Measurements from ENCODE around the gene SH3BP1. TPM values are rescaled to one million over a fixed set of nuclear protein-coding genes. Genes with fewer than 3 reads are reported as not detected.

SH3BP1 gene
- total RNA-seq, 1 experiment from 2014 or later = 39.4 TPM

GRCh38 chr22:37680191-37680851 is 40.9 kb downstream of the SH3BP1 start:
- Mint-ChIP-seq H3K36me3 (no peaks in the 10 kb centered on the region), H3K4me3 (no peak overlapping the region), H3K9me3 (no peaks in the 10 kb centered on the region), H3K4me1 (peaks cover 13% of the 10 kb centered on the region), H3K27me3 (ENCODE audit: low read depth) (peaks cover 18% of the 10 kb centered on the region), H3K27ac (no peak overlapping the region)
- ATAC-seq (no peak), DNase-seq (ENCODE audit: low spot score) (no peak)
- CTCF ChIA-PET = interaction anchor here (0.6 to 4.0 kb wide), 6 partner anchors 9 to 137 kb away, joined by 3 to 85 read pairs (median 22); partner anchors contain the start of genes GGA1 and PDXP
- no peak for TF ChIP-seq GRHL2 (CRISPR knock-in tag; IDR thresholded peaks at IDR 0.05; ENCODE audit: insufficient replicate concordance, severe bottlenecking)
- POLR2A ChIA-PET = interaction anchor here (0.6 kb wide), 1 partner anchor 225 kb away, joined by 3 read pairs; no protein-coding TSS in a partner anchor

- no peak overlapping the region for H3K27ac Mint-ChIP-seq
- peaks cover 10% of the 10 kb centered on the region for H3K4me1 Mint-ChIP-seq
- ATAC-seq (no peak), DNase-seq (ENCODE audit: low spot score) (no peak)
- no peaks in the 10 kb centered on the region for H3K9me3 Mint-ChIP-seq
- ChIA-PET POLR2A (interaction anchor here (0.5 to 1.4 kb wide), 4 partner anchors 13 to 224 kb away, joined by 3 to 7 read pairs (median 4); partner anchors contain the start of gene PDXP), CTCF (interaction anchor here (0.6 to 4.0 kb wide), 19 partner anchors 9 to 163 kb away, joined by 3 to 85 read pairs (median 7); partner anchors contain the start of genes ANKRD54, GCAT, GGA1 and PDXP)
- no peaks in the 10 kb centered on the region for H3K36me3 Mint-ChIP-seq
- peaks cover 12% of the 10 kb centered on the region for H3K27me3 Mint-ChIP-seq (ENCODE audit: low read depth)
- H3K4me3 Mint-ChIP-seq = no peak overlapping the region
- TF ChIP-seq ZNF512 (CRISPR knock-in tag; IDR thresholded peaks at IDR 0.05; ENCODE audit: borderline replicate concordance) (no peak), ATF3 (CRISPR knock-in tag; conservative IDR thresholded peaks at IDR 0.05) (no peak), MYBL2 (CRISPR knock-in tag; IDR thresholded peaks at IDR 0.05) (no peak), NR3C1 (CRISPR knock-in tag; conservative IDR thresholded peaks at IDR 0.05; ENCODE audit: low read depth) (no peak), ZNF423 (CRISPR knock-in tag; IDR thresholded peaks at IDR 0.05) (no peak), ZNF416 (CRISPR knock-in tag; IDR thresholded peaks at IDR 0.05) (no peak), GTF2I (CRISPR knock-in tag; conservative IDR thresholded peaks at IDR 0.05) (no peak), TEAD4 (CRISPR knock-in tag; IDR thresholded peaks at IDR 0.05) (no peak), EMX1 (CRISPR knock-in tag; IDR thresholded peaks at IDR 0.05) (no peak), ZNF138 (CRISPR knock-in tag; conservative IDR thresholded peaks at IDR 0.05) (no peak), PRDM15 (CRISPR knock-in tag; IDR thresholded peaks at IDR 0.05) (no peak)
- TF ChIP-seq, protein P1, sequence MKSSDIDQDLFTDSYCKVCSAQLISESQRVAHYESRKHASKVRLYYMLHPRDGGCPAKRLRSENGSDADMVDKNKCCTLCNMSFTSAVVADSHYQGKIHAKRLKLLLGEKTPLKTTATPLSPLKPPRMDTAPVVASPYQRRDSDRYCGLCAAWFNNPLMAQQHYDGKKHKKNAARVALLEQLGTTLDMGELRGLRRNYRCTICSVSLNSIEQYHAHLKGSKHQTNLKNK (CRISPR knock-in tag; IDR thresholded peaks at IDR 0.05) = no peak
- TF ChIP-seq, protein P2, sequence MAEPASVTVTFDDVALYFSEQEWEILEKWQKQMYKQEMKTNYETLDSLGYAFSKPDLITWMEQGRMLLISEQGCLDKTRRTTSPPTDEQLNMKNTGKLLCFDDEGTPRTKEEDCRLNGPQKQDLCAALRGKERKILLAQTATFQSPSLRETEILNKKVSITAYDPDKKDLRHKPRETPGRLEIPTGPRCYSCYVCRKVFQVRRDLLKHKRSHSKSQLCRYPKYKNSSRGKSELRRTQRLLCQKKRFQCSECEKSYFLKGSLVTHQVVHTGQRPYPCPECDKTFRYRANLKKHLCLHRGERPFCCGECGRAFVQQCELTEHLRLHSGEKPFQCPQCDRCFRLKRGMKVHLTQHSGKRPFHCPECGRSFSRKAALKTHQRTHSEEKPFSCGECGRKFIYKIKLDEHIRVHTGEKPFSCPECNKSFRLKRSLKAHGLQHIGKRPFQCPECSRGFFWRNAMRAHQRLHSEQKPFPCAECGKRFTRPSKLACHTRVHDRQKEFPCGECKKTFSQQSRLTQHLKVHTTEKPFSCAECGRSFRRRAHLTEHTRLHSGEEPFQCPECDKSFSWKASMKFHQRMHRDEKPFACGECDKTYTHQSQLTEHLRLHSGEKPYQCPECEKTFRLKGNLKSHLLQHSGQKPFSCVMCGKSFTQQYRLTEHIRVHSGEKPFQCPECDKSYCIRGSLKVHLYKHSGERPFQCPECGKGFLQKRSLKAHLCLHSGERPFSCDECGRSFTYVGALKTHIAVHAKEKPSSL (CRISPR knock-in tag; conservative IDR thresholded peaks at IDR 0.05) = no peak
- TF ChIP-seq, protein P3, sequence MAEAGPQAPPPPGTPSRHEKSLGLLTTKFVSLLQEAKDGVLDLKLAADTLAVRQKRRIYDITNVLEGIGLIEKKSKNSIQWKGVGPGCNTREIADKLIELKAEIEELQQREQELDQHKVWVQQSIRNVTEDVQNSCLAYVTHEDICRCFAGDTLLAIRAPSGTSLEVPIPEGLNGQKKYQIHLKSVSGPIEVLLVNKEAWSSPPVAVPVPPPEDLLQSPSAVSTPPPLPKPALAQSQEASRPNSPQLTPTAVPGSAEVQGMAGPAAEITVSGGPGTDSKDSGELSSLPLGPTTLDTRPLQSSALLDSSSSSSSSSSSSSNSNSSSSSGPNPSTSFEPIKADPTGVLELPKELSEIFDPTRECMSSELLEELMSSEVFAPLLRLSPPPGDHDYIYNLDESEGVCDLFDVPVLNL (CRISPR knock-in tag; IDR thresholded peaks at IDR 0.05; ENCODE audit: borderline replicate concordance, low read depth) = no peak
- TF ChIP-seq, protein P4, sequence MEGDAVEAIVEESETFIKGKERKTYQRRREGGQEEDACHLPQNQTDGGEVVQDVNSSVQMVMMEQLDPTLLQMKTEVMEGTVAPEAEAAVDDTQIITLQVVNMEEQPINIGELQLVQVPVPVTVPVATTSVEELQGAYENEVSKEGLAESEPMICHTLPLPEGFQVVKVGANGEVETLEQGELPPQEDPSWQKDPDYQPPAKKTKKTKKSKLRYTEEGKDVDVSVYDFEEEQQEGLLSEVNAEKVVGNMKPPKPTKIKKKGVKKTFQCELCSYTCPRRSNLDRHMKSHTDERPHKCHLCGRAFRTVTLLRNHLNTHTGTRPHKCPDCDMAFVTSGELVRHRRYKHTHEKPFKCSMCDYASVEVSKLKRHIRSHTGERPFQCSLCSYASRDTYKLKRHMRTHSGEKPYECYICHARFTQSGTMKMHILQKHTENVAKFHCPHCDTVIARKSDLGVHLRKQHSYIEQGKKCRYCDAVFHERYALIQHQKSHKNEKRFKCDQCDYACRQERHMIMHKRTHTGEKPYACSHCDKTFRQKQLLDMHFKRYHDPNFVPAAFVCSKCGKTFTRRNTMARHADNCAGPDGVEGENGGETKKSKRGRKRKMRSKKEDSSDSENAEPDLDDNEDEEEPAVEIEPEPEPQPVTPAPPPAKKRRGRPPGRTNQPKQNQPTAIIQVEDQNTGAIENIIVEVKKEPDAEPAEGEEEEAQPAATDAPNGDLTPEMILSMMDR (IDR thresholded peaks at IDR 0.05) = no peak
These were observed 41.5 kb downstream of the SH3BP1 start for GRCh38 chr22:37681001-37681424.

Measured in WTC11 (cell line).